CD1c-positive myeloid dendritic cell (primary cell): ENCODE data around the gene CBL.

Source experiments
- DNase-seq: peaks from one replicate; pipeline ENCODE4 v3.0.0-alpha.2; 2016; ENCODE audit errors: extremely low spot score

Gene CBL

GRCh38 chr11:119332111-119332765 is 126.1 kb downstream of the CBL start:
- DNase-seq, result no peak

GRCh38 chr11:119334174-119334930 is 128.2 kb downstream of the CBL start, which contains the start of gene RNF26:
TSS of gene RNF26 (plus strand) at chr11:119334527. CDS start at chr11:119335123, 596 bp downstream.
- DNase-seq, result peak; percentile 99

- no peak for DNase-seq
Measured at GRCh38 chr11:119335091-119335654, 129.0 kb downstream of the CBL start.

GRCh38 chr11:119335655-119336543 is 129.8 kb downstream of the CBL start:
- no peak for DNase-seq

GRCh38 chr11:119336744-119337469 is 130.8 kb downstream of the CBL start:
- DNase-seq, result no peak

GRCh38 chr11:119337581-119338317 is 131.6 kb downstream of the CBL start:
- no peak for DNase-seq

GRCh38 chr11:119338318-119338890 is 132.3 kb downstream of the CBL start:
- DNase-seq, result peak; percentile 78

GRCh38 chr11:119338965-119339588 is 132.9 kb downstream of the CBL start:
- DNase-seq, result no peak

GRCh38 chr11:119339589-119340334 is 133.6 kb downstream of the CBL start:
- peak; percentile 51 for DNase-seq

GRCh38 chr11:119340335-119341221 is 134.4 kb downstream of the CBL start, which contains the start of gene C1QTNF5:
TSS of gene C1QTNF5 (minus strand) at chr11:119340883. CDS start at chr11:119340397, 486 bp downstream.
- no peak for DNase-seq

GRCh38 chr11:119341222-119342022 is 135.3 kb downstream of the CBL start:
- DNase-seq, result no peak

- DNase-seq, result no peak
Measured at GRCh38 chr11:119342023-119342300, 135.8 kb downstream of the CBL start.

GRCh38 chr11:119342362-119343130 is 136.4 kb downstream of the CBL start:
- no peak for DNase-seq

GRCh38 chr11:119343726-119344125 is 137.6 kb downstream of the CBL start:
- DNase-seq, result no peak

- no peak for DNase-seq
Measured at GRCh38 chr11:119344291-119345010, 138.3 kb downstream of the CBL start.

- no peak for DNase-seq
Measured at GRCh38 chr11:119345685-119346084, 139.5 kb downstream of the CBL start.
